NCI-H748 treated with DMSO at 0.1 percent for 48 hours (cell line): ENCODE results near the gene THYN1.
"Not testable (repeated sequence)": the region's sequence is repeated elsewhere in the genome, so short reads cannot be mapped to it uniquely, and the experiment has no call there.

Experiments used
- DNase-seq: peaks from one replicate; lab custom pipeline; 2025; lab: John Stamatoyannopoulos, UW

The THYN1 gene

GRCh38 chr11:134253188-134253993 is at the start of gene THYN1, which contains the start of gene ACAD8:
Gene THYN1, minus strand, starts transcription at chr11:134253352. Its CDS starts 470 bp downstream, at chr11:134252882.
Gene ACAD8, plus strand, starts transcription at chr11:134253568. Its CDS starts 33 bp downstream, at chr11:134253601.
- peak; percentile 82 for DNase-seq

DNA sequence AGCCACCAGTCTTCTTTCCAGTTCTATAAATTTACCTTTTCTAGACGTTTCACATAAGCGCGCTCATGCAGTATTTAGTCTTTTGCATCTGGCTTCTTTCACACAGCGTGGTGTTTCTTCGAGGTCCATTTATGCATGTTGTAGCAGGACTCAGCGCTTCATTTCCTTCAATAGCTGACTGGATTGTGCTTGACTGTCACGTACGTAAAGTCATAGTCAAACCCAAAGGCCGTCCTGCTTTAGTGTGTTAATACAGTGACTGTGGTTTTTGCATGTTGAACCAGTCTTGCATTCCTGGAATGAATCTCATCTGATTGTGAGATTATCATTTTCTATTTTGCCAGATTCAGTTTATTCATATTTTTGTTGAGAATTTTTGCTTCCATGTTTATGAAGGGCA is 41.5 kb upstream of the THYN1 start:
- no peak for DNase-seq

- DNase-seq = no peak
Observed at GRCh38 chr11:134293119-134294113, 40.3 kb upstream of the THYN1 start.

DNA sequence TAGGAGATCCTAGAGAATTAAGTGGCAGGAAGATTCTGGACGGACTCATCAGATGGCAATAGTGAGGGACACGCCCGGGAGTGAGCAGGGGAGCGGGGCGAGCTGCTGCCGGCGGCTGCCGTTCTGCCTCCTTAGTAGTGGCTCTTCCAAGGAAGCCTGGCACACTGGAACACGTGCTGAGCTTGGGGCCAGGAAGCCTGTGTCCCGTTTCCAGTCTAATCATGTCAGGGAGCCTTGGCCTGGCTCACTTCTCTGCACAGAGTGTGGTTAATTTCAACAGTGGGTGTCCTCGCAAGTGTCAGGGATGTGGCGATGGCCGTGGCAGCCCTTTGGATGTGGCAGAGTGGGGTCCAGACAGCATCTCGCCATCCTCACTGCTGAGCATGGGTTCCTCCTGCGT is 39.5 kb upstream of the THYN1 start:
- DNase-seq = no peak

DNA sequence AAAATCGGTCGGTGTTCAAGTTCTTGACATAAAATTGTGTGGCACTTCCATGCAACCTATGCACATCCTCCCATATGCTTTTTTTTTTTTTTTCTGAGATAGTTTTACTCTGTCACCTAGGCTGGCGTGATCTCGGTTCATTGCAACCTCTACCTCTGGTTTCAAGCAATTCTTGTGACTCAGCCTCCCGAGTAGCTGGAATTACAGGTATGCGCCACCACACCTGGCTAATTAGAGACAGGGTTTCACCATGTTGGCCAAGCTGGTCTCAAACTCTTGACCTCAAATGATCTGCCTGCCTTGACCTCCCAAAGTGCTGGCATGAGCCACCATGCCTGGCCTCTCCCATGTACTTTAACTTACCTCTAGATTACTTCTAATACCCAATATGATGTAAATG is 38.0 kb upstream of the THYN1 start:
- DNase-seq = no peak

DNA sequence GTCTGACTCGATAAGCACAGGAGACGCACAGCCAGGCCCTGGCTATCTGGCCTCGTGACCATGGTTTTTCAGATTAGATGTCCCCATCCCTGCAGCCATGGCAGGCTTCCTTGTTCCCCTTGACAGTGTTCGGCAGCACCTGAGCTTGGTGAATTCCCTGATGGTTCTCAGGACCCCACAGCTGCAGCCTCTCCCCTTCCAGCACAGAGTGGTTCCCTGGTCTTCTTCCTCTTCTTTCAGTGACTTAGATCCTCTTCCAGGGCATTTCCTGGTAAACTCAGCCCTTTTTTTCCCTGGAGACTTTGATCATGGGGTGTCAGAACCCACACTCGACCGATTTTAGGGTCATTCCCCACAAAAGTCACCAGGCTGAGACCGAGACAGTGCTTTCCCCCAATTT is 37.5 kb upstream of the THYN1 start:
- no peak for DNase-seq

DNA sequence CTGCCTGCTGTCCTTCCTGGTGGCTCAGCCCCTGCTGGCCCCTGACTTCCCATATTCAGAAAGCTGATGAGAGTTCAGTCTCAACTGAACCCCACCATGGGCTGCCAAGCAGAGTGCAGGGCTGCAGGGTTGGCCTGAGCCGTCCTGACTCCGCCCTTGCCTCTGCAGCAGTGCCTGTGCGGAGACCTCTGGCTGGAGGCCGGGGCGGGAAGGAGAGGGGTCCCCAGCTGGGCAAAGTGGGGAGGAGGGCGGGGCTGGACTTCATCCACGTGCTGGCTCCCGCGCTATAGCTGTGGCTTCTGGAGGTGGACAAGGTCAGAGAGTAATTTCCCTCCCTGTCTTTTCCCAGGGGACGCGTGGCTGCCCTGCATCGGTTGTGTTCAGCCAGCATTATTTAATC is 36.6 kb upstream of the THYN1 start:
- DNase-seq = no peak

GRCh38 chr11:134289167-134289566 is 36.0 kb upstream of the THYN1 start:
- DNase-seq = no peak

- no peak for DNase-seq
Observed at GRCh38 chr11:134288486-134288885, 35.3 kb upstream of the THYN1 start.

DNA sequence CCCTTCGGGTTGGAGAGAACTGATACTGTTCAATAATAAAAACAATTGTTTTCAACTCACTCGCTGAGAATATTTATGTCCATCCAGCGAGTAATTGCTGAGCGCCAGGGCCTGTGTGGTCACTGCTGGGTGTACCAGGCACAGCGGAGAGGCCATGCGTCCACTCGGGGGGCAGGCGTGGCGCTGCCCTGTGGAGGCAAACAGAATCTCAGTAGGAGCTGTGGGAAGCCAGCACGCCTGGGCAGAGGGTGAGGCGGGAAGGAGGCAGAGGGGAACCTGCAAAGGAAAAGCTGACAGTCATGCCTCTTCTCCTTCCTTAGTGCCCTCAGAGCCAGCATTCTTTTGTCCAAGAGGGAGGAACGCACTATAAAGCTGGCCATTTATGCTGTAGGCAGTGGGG is 34.4 kb upstream of the THYN1 start:
- DNase-seq = no peak

DNA sequence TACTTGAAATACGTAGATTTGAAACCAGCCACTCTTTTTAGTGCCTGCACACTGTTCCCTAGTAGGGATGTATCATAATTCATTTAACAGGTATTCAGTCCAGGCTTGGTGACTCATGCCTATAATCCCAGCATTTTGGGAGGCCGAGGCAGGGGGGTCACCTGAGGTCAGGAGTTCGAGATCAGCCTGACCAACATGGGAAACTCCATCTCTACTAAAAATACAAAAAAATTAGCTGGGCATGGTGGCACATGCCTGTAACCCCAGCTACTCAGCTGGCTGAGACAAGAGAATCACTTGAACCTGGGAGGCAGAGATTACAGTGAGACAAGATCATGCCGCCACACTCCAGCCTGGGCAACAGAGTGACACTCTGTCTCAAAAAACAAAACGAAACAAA is 31.2 kb upstream of the THYN1 start:
- DNase-seq = not testable (repeated sequence)

DNA sequence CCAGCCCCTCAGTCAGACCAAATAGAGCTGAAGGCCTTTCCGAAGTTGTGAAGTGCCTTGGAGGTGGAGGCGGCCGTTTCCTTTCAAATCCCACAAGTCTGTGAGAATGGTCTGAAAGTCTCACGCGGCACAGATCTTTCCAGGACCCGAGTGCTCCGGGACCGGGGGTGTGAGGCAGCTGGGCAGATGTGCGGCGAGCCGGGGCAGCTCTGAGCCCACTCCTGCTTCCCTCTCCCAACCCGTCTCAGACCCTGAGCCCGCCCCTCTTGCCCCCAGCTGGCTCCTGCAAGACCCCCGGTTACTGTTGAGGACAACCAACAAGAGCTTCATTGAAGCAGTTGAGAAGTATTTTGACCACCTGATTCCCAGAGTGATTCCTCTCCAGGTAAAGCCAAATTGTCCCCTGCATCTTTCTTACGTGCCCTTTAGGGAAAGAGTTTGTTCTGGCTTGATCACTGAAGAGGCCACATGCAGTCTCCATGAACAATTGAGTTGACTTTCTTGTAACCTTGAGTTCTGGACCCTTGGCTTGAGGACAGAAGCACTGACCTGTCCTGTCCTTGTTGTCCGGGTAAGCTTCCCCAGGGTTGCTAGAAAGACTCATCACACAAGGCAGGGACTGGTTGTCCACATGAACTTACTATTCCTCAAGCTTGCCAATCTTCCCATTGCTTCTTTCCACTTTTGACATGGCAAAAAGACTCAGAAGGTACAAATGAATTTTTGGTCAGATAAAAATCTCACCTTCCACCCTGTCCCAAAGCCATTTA is 30.5 kb upstream of the THYN1 start:
- no peak for DNase-seq

- DNase-seq = no peak
Observed at GRCh38 chr11:134282121-134283045, 29.2 kb upstream of the THYN1 start.

DNA sequence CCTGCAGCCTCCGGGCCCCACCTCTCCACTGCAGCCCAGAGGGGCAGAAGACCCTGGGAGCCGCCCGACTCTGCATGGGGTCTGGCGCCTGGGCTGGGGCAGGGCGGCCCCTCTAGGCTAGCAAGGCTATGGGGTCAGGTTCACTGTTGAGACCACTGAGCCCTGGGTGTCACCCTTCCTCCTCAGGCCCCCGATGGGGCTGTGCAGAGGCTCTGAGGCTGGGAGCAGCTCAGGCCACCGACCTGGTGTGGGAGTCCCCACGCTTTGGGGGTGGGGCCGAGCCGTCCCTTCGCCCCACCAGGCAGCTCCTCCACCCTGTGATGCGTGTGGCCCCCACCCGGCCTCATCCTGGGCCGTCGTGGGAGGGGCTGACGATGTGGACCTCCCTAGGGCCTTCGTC is 28.5 kb upstream of the THYN1 start:
- not testable (repeated sequence) for DNase-seq

- no peak for DNase-seq
Observed at GRCh38 chr11:134278356-134278755, 25.2 kb upstream of the THYN1 start.

- no peak for DNase-seq
Observed at GRCh38 chr11:134277183-134278001, 24.2 kb upstream of the THYN1 start.

- no peak for DNase-seq
Observed at GRCh38 chr11:134276396-134277182, 23.4 kb upstream of the THYN1 start.

- DNase-seq = no peak
Observed at GRCh38 chr11:134275534-134276395, 22.6 kb upstream of the THYN1 start, which contains the start of gene GLB1L3. Gene GLB1L3, plus strand, starts transcription at chr11:134276379. Its CDS starts 362 bp downstream, at chr11:134276741.
